H7 (cell line): ENCODE data around the gene CLASP1. TPM values are rescaled to one million over a fixed set of nuclear protein-coding genes. Genes with fewer than 3 reads are reported as not detected.
"Not testable (repeated sequence)": the region's sequence is repeated elsewhere in the genome, so short reads cannot be mapped to it uniquely, and the experiment has no call there.

Experiments
- DNase-seq: peaks from one replicate; pipeline ENCODE4 v3.0.0; 2012
- H3K27me3 ChIP-seq: 2 replicates; pipeline ENCODE4 v1.6.0; 2011; ENCODE audit warnings: mild to moderate bottlenecking, low read length; ENCODE audit not compliant: control insufficient read depth, insufficient read depth
- H3K36me3 ChIP-seq: replicated peaks from 2 replicates; pipeline ENCODE4 v1.5.1; 2011; ENCODE audit warnings: low read length; ENCODE audit not compliant: control insufficient read depth, insufficient read depth
- H3K4me3 ChIP-seq: 2 replicates; pipeline ENCODE4 v1.5.1; 2011; ENCODE audit warnings: low read depth, mild to moderate bottlenecking, control low read depth, low read length, moderate library complexity; ENCODE audit not compliant: insufficient read depth
- total RNA-seq: library from RNA; depleted of rRNA; stranded (reverse); fragments of >200 nt; shearing (Covaris generic); gene quantifications from 2 replicates; pipeline ENCODE4 v1.2.3, GENCODE V29; 2014

Gene CLASP1
- total RNA-seq, 1 experiment from 2014 or later, result 22.9 TPM

DNA sequence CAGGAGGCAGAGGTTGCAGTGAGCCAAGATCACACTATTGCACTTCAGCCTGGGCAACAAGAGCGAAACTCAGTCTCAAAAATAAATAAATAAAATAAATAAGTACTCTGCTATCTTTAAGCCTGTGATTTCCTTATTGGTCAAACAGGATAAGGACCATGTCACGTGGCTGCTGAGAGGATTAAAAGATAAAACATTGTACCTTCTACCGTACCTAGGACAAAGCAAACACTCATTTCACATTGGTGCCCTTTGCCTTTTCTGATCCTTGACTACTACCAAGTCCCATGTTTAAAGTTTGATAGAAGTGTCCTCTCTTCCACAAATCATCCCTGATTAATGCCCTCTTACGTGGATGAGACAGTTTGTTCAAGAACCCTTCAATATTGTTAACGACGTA, 244.0 kb downstream of the CLASP1 start:
- DNase-seq, result no peak
- H3K27me3 ChIP-seq, result no peaks in the 10 kb centered on the region
- peaks cover 12% of the 10 kb centered on the region for H3K36me3 ChIP-seq
- H3K4me3 ChIP-seq, result no peak overlapping the region

DNA sequence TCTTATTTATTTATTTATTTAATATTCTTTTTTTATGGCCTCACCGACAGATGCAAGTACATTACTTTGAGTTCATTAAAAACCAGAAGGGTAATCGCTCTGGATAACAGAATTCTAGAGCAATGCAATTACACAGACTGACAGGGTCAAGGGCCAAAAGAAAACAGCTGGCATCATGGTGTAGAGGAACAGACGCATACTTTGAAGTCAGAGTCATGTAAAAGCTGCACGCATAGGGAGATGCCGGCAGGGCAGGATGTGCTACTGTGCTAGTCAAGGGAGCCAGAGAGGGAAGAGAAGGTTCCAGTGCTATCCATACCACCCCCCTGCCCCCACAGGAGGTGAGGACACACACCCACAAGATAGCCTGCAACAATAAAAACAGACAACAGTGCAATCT, 249.1 kb downstream of the CLASP1 start:
- Histone ChIP-seq H3K36me3 (peaks cover 8% of the 10 kb centered on the region), H3K27me3 (no peaks in the 10 kb centered on the region), H3K4me3 (no peak overlapping the region)
- no peak for DNase-seq

GRCh38 chr2:121398853-121399252, 250.4 kb downstream of the CLASP1 start:
- Histone ChIP-seq H3K4me3 (no peak overlapping the region), H3K36me3 (peaks cover 8% of the 10 kb centered on the region), H3K27me3 (no peaks in the 10 kb centered on the region)
- no peak for DNase-seq

DNA sequence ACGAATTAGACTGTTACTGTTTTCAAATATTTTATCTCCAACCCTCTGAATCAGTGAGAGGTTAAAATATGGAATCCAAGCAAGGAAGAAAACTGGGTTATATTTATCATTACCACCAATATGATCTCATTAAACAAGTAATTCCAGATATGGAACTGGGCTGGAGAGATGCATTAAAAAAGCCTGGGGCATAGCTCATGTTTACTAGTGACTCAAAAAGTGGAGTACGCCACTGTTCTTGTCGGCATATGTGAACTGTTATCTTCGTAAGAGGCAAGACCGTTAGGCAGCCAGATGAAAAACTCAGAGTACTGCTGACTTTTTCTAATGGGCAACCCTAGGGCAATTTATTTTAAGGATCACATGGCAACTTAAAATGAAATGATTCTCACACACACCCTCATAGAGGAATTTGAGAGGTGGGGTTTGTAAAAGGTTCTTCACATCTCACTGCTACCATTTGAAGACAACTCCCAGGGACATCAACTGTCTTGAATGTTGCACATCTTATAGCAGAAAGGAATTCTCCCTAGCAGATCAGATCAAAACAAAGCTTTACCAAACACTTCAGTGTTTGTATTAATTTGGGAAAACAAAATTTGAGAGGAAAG, 259.1 kb downstream of the CLASP1 start:
- no peak for DNase-seq
- Histone ChIP-seq H3K4me3 (no peak overlapping the region), H3K27me3 (no peaks in the 10 kb centered on the region), H3K36me3 (peaks cover 5% of the 10 kb centered on the region)

- Histone ChIP-seq H3K36me3 (peaks cover 5% of the 10 kb centered on the region), H3K4me3 (no peak overlapping the region), H3K27me3 (no peaks in the 10 kb centered on the region)
- DNase-seq, result no peak
These were observed 260.9 kb downstream of the CLASP1 start for GRCh38 chr2:121388371-121388770.

DNA sequence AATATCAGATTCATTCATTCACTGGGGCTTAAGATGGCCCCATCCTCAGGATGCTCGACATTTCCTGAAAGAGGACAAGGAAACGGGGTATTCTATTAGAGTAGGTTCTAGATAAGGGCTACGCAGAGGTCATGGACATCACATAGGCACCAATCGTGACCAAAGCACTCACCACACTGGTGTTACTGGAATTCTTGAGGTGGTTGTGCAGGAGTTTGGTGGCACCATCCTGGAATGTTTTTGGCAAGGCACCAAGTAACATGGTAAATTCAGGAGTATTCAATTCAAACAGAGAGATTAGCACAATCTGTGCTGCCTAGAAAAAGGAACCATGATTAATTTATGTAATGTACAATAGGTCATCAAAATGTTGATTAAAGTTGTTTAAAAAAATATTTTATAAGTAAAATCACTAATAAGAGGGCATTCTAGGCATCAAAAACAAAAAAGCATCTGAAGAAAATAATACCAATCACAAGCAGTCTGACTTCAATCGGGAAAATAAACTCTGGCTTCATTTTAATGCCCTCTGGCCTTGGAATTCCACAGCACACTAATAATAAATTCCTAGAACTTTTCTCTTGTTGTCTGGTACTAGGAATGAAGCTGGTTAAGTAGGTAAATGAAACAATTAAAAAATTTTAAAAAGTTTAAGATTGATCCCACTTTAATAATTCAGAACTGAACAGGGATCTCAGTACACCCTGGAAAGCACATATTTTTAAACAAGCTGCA, 261.5 kb downstream of the CLASP1 start:
- no peak for DNase-seq
- H3K36me3 ChIP-seq, result peaks cover 5% of the 10 kb centered on the region
- H3K27me3 ChIP-seq, result no peaks in the 10 kb centered on the region
- H3K4me3 ChIP-seq, result no peak overlapping the region

DNA sequence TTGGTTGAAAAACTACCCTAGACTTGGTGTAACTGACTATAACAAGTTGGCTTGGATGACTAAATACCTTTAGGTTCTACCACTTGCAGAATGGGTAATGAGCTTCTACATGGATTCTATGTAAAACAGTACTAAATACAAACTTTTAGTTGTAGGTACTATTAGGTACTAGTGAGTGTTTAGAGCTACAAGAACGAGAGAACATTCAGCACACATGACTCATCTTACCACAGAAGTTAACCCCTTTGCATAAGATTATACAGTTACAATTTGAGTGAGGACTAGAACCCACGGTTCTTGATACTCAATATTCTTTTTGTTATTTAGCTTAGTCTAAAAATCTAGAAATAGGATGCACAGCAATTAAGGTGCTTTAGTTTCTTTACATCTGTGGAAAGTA, 262.6 kb downstream of the CLASP1 start:
- DNase-seq, result no peak
- H3K4me3 ChIP-seq, result no peak overlapping the region
- H3K27me3 ChIP-seq, result no peaks in the 10 kb centered on the region
- H3K36me3 ChIP-seq, result peaks cover 9% of the 10 kb centered on the region

- Histone ChIP-seq H3K27me3 (no peaks in the 10 kb centered on the region), H3K36me3 (peaks cover 9% of the 10 kb centered on the region), H3K4me3 (no peak overlapping the region)
- no peak for DNase-seq
These were observed 263.2 kb downstream of the CLASP1 start for GRCh38 chr2:121386102-121386501.

GRCh38 chr2:121382744-121383143, 266.5 kb downstream of the CLASP1 start:
- no peak for DNase-seq
- Histone ChIP-seq H3K36me3 (peaks cover 11% of the 10 kb centered on the region), H3K4me3 (no peak overlapping the region), H3K27me3 (no peaks in the 10 kb centered on the region)

- Histone ChIP-seq H3K4me3 (no peak overlapping the region), H3K27me3 (no peaks in the 10 kb centered on the region), H3K36me3 (peaks cover 10% of the 10 kb centered on the region)
- DNase-seq, result no peak
These were observed 271.6 kb downstream of the CLASP1 start for GRCh38 chr2:121377646-121378045.

DNA sequence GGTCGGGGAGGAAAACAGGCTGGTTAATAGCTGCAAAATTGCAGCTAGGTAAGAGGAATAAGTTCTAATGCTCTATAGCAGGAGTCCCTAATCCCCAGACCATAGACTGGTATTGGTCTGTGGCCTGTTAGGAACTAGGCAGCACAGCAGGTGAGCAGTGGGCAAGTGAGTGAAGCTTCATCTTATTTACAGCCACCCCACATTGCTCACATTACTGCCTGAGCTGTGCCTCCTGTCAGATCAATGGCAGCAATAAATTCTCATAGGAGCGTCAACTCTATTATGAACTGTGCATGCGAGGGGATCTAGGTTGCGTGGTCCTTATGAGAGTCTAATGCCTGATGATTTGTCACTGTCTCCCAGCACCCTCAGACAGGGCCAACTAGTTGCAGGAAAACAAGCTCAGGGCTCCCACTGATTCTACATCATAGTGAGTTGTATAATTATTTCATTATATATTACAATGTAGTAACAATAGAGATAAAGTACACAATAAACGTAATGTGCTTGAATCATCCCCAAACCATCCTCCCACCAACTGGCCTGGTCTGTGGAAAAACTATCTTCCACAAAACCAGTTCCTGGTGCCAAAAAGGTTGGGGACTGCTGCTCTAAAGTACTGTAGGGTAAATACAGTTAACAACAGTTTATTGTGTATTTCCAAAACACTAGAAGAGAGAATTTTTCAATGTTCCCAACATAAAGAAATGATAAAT, 272.6 kb downstream of the CLASP1 start:
- peaks cover 7% of the 10 kb centered on the region for H3K36me3 ChIP-seq
- H3K27me3 ChIP-seq, result no peaks in the 10 kb centered on the region
- DNase-seq, result no peak
- no peak overlapping the region for H3K4me3 ChIP-seq

GRCh38 chr2:121375621-121376159, 273.6 kb downstream of the CLASP1 start:
- Histone ChIP-seq H3K4me3 (no peak overlapping the region), H3K27me3 (no peaks in the 10 kb centered on the region), H3K36me3 (peaks cover 7% of the 10 kb centered on the region)
- DNase-seq, result no peak

DNA sequence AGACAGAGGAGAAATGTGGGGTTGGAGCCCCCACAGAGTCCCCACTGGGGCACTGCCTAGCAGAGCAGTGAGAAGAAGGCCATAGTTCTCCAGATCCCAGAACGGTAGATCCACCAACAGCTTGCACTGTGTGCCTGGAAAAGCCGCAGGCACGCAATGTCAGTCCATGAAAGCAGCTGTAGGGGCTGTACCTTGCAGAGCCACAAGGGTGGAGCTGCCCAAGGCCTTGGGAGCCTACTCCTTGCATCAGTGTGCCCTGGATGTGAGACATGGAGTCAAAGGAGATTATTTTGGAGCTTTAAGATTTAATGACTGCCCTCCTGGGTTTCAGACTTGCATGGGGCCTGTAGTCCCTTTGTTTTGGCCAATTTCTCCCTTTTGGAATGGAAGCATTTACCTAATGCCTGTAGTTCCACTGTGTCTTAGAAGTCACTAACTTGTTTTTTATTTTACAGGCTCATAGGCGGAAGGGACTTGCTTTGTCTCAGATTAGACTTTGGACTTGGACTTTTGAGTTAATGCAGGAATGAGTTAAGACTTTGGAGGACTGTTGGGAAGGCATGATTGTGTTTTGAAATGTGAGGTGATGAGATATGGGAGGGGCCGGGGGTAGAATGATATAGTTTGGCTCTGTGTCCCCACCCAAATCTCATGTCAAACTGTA, 274.7 kb downstream of the CLASP1 start:
- H3K4me3 ChIP-seq, DNase-seq, H3K27me3 ChIP-seq, H3K36me3 ChIP-seq: not testable (repeated sequence)

- DNase-seq, result no peak
- Histone ChIP-seq H3K27me3 (no peaks in the 10 kb centered on the region), H3K4me3 (no peak overlapping the region), H3K36me3 (peaks cover 7% of the 10 kb centered on the region)
These were observed 276.4 kb downstream of the CLASP1 start for GRCh38 chr2:121372721-121373353.
